T follicular helper cell (primary cell): ENCODE data around the gene PTPN11.
"Not testable (repeated sequence)": the region's sequence is repeated elsewhere in the genome, so short reads cannot be mapped to it uniquely, and the experiment has no call there.

ENCODE experiments used
- DNase-seq: peaks from one replicate; pipeline ENCODE4 v3.0.0-alpha.2; 2020; ENCODE audit warnings: low read depth

The PTPN11 gene

DNA sequence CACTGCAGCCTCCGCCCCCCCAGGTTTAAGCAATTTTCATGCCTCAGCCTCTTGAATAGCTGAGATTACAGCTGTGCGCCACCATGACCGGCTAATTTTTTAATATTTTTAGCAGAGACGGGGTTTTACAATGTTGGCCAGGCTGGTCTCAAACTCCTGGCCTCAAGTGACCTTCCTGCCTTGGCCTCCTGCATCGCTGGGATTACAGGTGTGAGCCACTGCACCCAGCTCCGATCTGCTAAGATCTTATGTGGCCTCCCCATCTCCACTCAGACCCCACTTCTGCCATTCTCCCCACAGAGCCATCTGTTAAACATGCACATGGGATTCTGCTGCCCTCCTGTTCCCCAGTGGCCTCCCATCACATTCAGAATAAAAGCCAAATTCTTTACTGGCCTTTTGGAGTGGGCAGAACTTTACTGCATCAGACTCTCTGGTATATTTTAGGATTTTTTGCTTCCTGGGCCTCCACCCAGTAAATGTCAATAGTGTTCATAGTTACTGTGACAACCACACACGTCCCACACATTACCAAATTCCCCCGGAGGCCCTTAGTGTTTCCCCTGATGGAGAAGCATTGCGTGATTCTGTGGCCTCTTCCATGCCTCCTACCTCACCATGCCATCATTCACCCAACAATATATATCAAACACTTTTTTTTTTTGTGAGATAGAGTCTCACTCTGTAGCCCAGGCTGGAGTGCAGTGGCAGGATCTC lies 96.3 kb downstream of the PTPN11 start:
- no peak for DNase-seq

DNA sequence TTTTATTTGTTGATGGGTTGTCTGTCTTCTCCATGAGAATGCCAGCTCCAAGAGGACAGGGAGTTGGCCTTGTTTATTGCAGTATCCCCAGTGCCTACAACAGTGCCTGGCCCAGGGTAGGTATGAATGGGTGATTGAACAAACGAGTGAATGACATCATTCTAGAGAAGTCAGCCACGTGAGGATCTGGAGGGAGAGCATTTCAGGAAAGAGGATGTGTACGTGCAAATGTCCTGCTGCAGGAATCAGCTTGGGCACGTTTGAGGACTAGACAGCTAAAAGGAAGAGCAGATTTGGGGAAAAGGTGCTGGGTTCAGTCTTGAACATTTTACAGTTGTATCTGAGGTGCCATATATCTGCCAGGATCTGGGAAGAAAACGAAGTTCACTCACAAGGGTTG lies 97.1 kb downstream of the PTPN11 start:
- no peak for DNase-seq

DNA sequence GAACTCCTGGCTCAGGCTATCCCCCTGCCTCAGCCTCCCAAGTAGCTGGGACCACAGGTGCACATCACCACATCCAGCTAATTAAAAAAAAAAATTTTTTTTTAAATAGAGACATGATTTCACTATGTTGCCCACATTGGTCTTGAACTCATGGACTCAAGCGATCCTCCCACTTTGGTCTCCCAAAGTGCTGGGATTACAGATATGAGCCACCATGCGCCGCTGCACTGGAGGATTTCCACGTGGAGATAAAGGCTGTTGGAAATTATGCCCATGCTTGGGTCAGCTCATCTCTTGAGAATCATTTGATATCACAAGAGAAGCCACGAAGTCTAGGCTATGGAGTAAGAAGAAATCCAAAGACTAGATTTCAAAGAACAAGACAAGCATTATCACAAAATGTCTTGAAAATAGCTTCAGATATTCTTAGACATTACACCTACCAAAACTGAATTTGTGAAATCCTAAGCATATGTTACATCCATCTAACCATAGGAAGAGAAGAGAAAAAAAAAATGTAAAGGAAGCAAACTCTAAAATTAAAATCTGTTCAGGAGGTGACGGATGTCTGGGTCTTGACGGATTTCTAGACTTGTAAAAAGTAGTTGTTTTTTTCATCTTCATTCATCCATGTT lies 99.1 kb downstream of the PTPN11 start:
- DNase-seq, result no peak

DNA sequence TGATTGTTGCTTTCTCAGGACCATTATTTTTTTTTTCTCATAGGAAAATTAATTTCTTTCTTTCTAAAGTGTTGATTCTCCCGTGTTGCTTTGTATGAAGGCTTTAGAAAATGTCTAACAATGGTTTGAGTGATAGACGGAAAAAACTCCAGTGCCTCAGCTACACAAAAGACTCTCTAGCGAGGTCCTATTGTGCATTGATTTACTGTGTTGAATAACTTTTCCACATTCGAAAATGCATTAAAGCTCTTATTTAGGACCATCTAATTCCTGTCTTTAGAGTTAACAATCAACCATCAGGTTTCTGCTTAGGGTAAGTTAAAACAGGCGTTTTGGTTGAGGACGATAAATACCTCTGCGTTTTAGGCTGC lies 99.6 kb downstream of the PTPN11 start:
- no peak for DNase-seq

DNA sequence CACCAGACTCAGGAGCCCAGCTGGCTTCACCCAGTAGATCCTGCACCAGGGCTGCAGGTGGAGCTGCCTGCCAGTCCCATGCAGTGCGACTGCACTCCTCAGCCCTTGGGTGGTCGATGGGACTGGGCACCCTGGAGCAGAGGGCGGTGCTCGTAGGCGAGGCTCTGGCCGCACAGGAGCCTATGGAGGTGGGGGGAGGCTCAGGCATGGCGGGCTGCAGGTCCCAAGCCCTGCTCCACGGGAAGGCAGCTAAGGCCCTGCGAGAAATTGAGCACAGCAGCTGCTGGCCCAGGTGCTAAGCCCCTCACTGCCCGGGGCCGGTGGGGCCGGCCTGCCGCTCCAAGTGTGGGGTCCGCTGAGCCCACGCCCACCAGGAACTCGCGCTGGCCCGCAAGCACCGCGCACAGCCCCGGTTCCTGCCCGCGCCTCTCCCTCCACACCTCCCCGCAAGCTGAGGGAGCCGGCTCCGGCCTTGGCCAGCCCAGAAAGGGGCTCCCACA lies 101.1 kb downstream of the PTPN11 start:
- not testable (repeated sequence) for DNase-seq

DNA sequence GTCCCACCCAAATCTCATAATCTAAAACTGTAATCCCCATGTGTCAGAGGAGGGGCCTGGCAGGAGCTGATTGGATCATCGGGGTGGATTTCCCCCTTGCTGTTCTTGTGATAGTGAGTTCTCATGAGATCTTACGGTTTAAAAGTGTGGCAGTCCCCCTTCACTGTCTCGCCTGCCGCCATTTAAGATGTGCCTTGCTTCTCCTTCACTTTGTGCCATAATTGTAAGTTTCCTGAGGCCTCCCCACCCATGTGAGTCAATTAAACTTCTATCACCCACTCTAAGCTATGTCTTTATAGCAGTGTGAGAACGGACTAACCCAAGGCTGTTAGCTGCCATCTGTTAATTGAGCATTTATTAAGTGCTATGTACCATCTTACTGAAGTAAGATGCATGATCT lies 105.1 kb downstream of the PTPN11 start:
- DNase-seq, result no peak

DNA sequence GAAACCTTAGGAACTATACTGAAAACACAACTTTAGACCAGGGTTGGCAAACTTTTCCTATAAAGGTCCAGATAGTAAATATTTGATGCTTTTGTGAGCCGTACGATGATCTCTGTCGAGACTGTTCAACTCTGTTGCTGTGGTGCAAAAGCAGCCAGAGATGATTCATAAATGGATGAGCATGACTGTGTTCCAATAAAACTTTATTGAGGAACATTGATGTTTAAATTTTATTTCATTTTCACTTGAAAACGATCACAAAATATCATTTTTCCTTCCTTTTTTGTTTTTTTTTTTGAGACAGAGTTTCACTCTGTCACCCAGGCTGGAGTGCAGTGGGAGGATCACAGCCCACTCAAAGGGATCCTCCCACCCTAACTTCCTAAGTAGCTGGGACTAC lies 105.5 kb downstream of the PTPN11 start:
- no peak for DNase-seq

DNA sequence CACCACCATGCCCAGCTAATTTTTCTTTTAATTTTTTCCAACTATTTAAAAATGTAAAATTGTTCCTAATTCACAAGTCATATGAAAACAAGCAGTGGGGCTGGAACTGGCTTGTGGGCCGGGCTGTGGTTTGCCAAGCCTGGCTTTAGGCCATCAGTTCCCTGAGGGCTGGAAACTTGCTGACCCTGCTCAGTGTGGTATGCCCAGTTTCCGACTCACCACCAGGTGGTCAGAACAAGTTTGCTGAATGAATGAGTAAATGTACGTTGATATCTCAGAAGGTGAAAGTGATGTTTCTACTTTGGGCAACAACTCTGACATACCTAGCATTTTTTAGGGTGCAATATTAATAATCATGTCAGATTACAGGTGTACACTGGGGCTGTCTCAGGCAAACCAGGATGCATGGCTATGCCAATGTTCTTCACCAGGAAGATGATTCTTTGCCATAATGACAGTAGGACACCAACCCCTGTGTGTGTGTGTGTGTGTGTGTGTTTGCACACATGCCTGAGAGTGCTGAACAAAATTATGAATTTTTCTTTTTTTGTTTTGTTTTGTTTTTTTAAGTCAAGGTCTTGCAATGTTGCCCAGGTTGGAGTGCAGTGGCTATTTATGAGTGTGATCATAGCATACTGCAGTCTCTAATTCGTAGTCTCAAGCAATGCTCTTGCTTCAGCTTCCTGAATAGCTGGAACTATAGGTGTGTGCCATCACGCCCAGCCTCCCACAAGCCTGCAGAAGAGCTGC lies 106.1 kb downstream of the PTPN11 start:
- no peak for DNase-seq

DNA sequence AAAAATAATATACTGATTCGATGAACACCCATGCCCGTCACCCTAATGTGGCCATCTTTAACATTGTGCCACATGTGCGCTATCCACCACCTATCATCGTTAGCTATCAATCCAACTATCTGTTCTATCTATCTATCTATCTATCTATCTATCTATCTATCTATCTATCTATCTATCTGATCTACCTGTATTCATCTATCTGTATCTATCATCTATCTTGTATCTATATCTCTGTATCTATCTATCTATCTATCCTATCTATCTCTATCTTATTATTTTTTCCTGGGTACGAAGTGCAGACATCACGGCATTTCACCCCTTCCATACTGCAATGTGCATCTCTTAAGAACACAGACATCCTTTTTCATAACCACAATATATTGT lies 106.7 kb downstream of the PTPN11 start:
- DNase-seq, result no peak

DNA sequence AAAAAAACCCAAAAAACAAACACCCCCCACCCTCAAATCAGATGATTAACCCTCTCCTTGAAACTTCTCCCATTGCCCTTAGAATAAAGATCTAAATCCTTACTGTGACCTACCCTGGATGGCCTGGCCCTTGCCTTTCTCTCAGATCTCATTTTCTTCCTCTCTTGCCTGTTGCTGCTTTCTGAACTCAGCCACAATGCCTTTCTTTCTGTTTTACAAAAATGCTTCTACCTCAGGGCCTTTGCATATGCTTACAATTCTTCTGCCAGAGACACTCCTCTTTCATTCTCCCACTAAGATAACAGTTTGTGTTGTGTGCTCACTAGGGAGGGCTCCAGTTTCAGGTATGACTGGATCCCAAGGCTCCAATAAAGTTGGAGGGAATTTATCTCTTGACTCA lies 108.3 kb downstream of the PTPN11 start:
- no peak for DNase-seq

DNA sequence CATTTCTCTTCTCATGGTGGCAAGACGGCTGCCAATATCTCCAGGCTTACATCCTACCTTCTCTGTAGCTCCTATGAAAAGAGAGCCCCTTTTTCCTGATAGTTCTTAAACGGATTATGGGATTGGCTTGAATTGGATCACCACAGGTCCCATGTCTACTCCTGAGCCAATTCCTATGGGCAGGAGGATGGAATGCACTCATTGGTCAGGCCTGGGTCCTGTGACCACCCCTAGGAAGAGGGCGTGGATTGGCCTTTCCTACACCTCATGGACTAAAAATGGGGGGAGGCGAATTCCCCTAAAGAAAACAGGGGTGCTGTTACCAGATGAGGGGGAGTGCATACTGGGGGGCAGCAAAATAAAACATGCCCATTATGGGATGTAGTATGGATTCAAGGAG lies 108.8 kb downstream of the PTPN11 start:
- DNase-seq, result no peak

DNA sequence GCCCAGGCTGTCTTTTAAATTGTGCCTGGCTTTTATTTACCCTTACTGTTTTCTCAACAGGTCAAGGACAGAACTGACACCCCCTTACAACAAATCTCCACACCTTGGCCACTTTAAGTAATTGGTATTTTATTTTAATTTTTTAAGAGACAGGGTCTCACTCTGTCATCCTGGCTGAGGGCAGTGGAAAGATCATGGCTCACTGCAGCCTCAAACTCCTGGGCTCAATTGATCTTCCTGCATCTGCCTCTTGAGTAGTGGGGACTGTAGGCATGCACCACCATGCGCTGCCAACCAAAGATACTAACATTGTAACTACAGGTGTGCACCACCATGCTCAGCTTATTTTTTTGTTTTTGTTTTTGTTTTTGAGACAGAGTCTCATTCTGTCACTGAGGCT lies 109.8 kb downstream of the PTPN11 start:
- no peak for DNase-seq

DNA sequence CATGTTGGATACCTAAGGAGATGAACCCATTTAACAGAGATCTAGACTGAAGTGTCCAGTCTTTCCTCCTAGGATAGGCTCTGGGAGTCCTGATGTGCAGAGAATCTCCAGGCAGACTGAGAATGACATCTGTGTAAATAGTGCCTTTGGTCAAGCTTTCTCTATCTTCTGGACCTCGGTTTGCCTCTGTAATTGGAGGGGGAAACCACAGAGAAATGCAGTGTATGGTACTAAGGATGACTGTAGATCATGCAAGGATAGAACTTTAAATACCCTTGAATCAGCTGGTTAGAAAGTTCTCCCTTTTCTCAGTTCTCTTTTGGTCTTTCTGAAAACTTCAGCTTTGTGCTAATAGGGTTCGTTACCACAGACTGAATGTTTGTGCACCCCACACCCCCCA lies 112.2 kb downstream of the PTPN11 start:
- no peak for DNase-seq

DNA sequence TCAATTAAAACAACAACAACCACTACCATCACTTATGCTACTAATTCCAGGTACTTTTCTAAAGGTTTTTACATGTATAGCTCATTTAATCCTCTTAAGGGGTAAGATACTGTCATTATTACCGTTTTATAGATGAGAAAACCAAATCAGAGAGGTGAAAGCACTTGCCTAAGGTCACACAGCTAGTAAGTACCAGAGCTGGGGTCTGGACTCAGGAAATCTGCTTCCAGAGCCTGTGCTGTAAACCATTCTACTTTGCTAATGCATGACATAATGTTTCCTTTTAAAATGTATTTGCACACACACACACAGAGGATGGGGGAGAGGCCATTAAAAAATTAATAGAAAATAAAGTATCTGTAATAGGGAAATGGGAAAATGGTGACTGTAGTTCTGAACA lies 113.4 kb downstream of the PTPN11 start:
- DNase-seq, result no peak

DNA sequence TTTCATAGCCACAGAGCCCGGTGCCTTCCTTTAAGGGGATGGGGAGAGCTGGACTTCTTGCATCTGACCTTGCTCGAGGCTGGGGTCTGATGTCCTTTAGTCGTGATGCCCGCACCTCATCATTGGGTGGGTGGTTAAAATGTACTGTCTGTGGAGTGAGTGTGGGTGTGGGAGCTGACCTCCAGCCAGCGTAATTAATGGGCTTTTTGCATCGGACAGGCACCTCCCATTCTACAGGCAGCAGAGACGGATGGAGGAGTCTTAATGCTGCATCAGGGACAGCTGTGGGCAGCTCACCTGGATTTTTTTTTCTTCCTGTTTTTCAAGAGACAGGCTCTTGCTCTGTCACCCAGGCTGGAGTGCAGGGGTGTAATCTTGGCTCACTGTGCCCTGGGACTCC lies 114.8 kb downstream of the PTPN11 start:
- no peak for DNase-seq

DNA sequence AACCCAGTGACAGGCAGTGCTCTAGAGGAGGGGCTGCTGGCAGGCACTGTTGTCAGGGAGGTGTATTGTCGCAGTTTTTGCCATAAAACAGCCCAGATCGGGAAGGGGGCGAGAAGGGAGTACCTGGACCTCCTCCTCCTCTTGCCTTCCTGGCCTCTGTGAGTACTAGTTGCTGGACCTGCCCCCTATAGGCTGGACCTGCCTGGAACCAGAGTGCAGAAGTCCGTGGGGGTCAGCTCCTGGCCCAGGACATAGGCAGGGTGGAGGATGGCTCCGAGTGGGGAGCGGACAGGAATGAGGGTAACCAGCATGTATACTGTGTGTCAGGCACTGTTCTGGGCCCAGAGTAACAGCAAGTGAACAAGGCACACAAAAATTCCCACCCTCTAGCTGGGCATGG lies 116.3 kb downstream of the PTPN11 start:
- DNase-seq, result no peak

DNA sequence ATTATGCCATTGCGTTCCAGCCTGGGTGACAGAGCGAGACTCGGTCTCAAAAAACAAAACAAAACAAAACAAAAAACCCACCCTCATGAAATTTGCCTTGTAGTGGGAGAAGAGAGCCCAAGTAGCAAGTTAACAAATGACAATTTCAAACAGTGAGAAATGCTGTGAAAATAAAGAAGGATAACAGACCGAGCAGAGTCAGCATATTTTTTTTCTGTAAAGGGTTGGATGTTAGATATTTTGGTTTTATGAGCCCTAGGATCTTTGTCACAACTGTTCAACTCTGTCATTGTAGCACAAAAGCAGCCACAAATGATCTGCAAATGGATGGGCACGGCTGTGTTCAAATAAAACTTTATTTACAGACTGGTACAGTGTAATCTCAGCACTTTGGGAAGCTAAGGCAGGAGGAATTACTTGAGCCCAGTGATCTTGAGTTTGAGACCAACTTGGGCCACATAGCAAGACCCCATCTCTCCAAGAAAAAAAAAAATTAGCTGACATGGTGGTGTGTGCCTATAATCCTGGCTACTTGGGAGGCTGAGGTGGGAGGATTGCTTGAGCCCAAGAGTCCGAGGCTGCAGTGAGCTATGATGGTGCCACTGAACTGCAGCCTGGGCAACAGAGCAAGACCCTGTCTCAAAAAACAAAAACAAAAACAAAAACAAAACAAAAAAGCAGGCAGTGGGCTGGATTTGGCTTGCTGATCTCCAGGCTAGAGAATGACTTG lies 117.1 kb downstream of the PTPN11 start:
- no peak for DNase-seq

DNA sequence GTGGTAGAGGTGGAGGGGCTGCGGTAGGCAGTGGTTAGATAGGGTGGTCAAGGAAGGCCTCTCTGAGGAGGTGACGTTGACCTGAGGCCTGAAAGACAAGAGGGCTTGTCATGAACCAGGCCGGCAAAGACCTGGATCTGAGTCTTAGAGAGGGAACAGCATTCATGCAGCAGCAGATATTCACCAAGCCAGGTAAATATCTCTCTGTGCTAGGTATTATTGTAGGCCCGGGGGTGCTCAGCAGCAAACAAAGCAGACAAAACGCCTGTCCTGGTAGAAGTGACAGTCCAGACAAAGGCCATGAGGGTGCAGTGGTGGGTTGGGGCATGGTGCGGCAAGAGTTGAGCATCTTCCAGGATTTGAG lies 117.6 kb downstream of the PTPN11 start:
- no peak for DNase-seq

DNA sequence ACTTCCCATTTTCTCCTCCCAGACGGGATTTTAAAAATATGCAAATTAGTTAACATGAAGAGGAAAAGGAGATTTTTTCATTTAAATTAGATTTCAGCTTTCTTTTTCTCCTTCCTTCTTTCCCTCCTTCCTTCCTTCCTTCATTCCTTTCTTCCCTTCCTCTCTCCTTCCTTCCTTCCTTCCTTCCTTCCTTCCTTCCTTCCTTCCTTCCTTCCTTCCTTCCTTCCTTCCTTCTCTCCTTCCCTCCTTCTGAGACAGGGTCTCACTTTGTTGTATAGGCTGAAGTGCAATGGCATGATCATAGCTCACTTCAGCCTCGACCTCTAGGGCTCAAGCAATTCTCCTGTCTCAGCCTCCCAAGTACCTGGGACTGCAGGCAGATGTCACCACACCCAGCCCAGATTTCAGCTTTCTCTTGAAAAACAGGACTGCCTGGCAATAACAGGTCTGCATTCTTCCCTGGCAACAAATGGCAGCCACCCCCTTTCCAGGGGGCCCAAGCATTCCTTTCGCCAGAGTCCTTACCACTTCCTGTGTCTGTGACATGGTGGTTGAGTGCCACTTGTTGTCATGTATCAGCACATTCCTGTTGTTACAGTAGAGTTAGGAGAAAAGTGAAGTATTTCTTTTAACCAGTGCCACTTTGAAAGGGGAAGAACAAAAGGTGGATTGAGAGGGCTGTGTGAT lies 119.1 kb downstream of the PTPN11 start:
- no peak for DNase-seq

DNA sequence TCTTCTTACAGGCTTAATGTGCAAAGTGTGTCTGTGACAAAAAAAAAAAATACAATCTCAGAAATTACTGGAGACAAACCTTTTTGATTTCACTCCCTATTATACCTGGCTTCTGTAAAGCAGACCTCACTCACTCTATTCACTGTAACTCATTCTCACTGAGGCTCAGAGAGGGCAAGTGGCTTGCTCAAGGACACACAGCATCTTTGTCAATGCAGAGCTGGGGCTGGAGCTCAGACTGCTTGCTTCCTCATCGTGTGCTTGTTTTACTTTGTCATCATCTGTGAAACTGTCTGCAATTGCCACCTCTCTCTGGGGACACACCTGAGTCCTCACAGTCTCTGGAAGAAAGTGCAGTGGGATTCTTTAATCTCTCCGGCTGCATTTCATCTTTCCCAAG lies 120.0 kb downstream of the PTPN11 start:
- DNase-seq, result no peak

DNA sequence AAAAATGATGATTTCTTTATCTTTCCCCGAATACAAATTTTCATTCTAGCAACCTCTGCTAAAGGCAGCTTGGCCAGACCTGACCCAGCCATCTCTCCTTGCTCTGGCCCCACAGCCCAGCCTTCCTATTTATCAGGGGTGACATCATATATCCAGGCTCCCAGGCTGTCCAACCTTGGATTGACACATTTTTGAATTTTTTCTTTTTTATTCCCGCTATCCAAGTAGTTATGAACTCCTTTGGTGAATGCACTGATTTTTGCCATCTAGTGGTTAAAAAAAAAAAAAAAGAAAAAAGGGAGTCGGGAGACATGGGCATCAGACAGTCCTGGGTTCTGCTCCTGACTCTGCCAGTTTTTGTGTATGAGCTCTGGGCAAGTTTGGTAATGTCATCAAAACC lies 120.5 kb downstream of the PTPN11 start:
- no peak for DNase-seq

DNA sequence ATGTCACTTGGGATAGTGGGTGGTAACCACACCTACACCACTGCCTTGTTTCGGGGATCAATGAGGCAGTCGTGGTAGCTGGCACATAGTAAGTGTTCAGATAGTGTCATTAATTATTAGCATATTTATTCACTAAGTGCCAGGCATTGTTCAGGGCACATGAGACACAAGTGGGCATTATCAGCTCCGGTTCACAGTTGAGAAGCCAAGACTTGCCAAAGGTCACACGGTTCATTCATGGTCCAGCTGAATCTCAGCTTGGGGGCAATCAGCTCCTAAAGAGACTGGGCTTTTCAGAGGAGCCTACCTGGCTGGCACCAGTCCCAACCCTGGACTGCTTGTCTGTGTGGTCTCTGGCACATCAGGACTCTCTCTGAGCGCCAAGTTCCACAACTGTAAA lies 121.3 kb downstream of the PTPN11 start:
- no peak for DNase-seq
